OCI-LY7 (cell line): ENCODE data around the gene CTSH. TPM values are rescaled to one million over a fixed set of nuclear protein-coding genes. Genes with fewer than 3 reads are reported as not detected.

Source experiments
- BruUV-seq: library from RNA; stranded (reverse); fragments of 400-500 nt; replicated peaks from 2 replicates; lab custom pipeline; 2021; lab: Mats Ljungman, UMichigan
- CTCF ChIA-PET: fragments of 300-600 bp; sonication (Branson Sonifier 250); formaldehyde crosslinking; loops from one replicate; lab custom pipeline; 2022; ENCODE audit warnings: antibody characterized with exemption; ENCODE audit not compliant: unreplicated experiment; lab: Charles Lee
- POLR2A ChIA-PET: fragments of 300-600 bp; sonication (Branson Sonifier 250); formaldehyde crosslinking; loops from one replicate; lab custom pipeline; 2022; ENCODE audit warnings: antibody characterized with exemption; lab: Charles Lee
- DNase-seq: peaks from one replicate; pipeline ENCODE4 v3.0.0-alpha.2; 2015; ENCODE audit warnings: low spot score
- H2AFZ ChIP-seq: fragments of 200-600 bp; sonication (generic), shearing (Covaris generic); 2 replicates; pipeline ENCODE4 v1.6.1; 2014; ENCODE audit warnings: mild to moderate bottlenecking, antibody characterized with exemption, low read length, moderate library complexity
- H3K27ac ChIP-seq: fragments of 200-600 bp; sonication (generic); 2 replicates; pipeline ENCODE4 v1.5.1; 2014; ENCODE audit warnings: mixed run types, low read depth, mild to moderate bottlenecking, moderate library complexity, low read length, inconsistent platforms; ENCODE audit not compliant: poor library complexity, severe bottlenecking
- H3K36me3 ChIP-seq: fragments of 200-600 bp; sonication (generic); 2 replicates; pipeline ENCODE4 v1.6.1; 2014; ENCODE audit warnings: mild to moderate bottlenecking, antibody characterized with exemption, low read length, moderate library complexity, mixed read lengths; ENCODE audit not compliant: insufficient read depth
- H3K4me1 ChIP-seq: fragments of 200-600 bp; sonication (generic); 2 replicates; pipeline ENCODE4 v1.5.1; 2014; ENCODE audit warnings: mild to moderate bottlenecking, low read length; ENCODE audit not compliant: insufficient read depth, poor library complexity, severe bottlenecking
- H3K4me2 ChIP-seq: fragments of 200-600 bp; sonication (generic); 2 replicates; pipeline ENCODE4 v1.6.1; 2014; ENCODE audit warnings: mild to moderate bottlenecking, low read length
- H3K4me3 ChIP-seq: fragments of 200-600 bp; sonication (generic); 2 replicates; pipeline ENCODE4 v1.5.1; 2014; ENCODE audit warnings: mild to moderate bottlenecking, low read depth, low read length; ENCODE audit not compliant: poor library complexity, severe bottlenecking
- H3K79me2 ChIP-seq: fragments of 200-600 bp; sonication (generic); 2 replicates; pipeline ENCODE4 v1.6.1; 2016; ENCODE audit warnings: low read depth, mild to moderate bottlenecking, low read length, moderate library complexity, mixed read lengths; ENCODE audit not compliant: insufficient read depth
- H3K9me2 ChIP-seq: fragments of 200-600 bp; sonication (generic); 2 replicates; pipeline ENCODE4 v1.6.1; 2016; ENCODE audit warnings: mild to moderate bottlenecking, low read length, mixed read lengths; ENCODE audit not compliant: insufficient read depth
- H3K9me3 ChIP-seq: fragments of 200-600 bp; sonication (generic); 2 replicates; pipeline ENCODE4 v1.6.1; 2014; ENCODE audit warnings: mild to moderate bottlenecking, mixed run types, low read length, mixed read lengths
- H4K20me1 ChIP-seq: fragments of 200-600 bp; sonication (generic); 2 replicates; pipeline ENCODE4 v1.6.1; 2014; ENCODE audit warnings: mild to moderate bottlenecking, antibody characterized with exemption, low read length, moderate library complexity, mixed read lengths; ENCODE audit not compliant: insufficient read depth
- CTCF ChIP-seq: fragments of 200-600 bp; sonication (generic); conservative IDR thresholded peaks from 2 replicates; pipeline ENCODE4 v1.5.1; 2014; ENCODE audit warnings: mild to moderate bottlenecking, antibody characterized with exemption, low read length, moderate library complexity, mixed read lengths
- EZH2phosphoT487 ChIP-seq: fragments of 200-600 bp; sonication (generic); IDR thresholded peaks from 2 replicates; pipeline ENCODE4 v1.6.1; 2018; ENCODE audit warnings: low read depth, borderline replicate concordance, mild to moderate bottlenecking, mixed run types, antibody characterized with exemption, low read length, moderate library complexity, mixed read lengths
- intact Hi-C: fragments of 100-400 bp; cut with micrococcal nuclease; formaldehyde crosslinking; loops from one replicate; pipeline ENCODE4 v1.10.0; 2022; ENCODE audit not compliant: unreplicated experiment
- total RNA-seq, 2 experiments: library from RNA; depleted of rRNA in 1 of 2; stranded (reverse); fragments of >200 nt in 1 of 2; shearing (Covaris generic) in 1 of 2; gene quantifications; 2 replicates each; pipeline ENCODE4 v1.2.3, GENCODE V29; 2014 to 2022

The CTSH gene
- total RNA-seq, 2 experiments from 2014 or later, result 21.5 to 26.9 TPM

- Histone ChIP-seq H4K20me1 (no peaks in the 10 kb centered on the region), H3K9me3 (no peaks in the 10 kb centered on the region), H3K9me2 (no peaks in the 10 kb centered on the region), H3K79me2 (no peaks in the 10 kb centered on the region), H3K27ac (no peak overlapping the region), H2AFZ (no peak overlapping the region), H3K4me3 (no peak overlapping the region), H3K4me2 (no peak overlapping the region), H3K4me1 (peaks cover 9% of the 10 kb centered on the region), H3K36me3 (no peaks in the 10 kb centered on the region)
- no peak for DNase-seq
- no peak for TF ChIP-seq CTCF
- TF ChIP-seq EZH2phosphoT487, result no peak
- intact Hi-C loops, result no loop called here
- CTCF ChIA-PET, result no interaction called here
- POLR2A ChIA-PET, result no interaction called here
- no TSS peak for BruUV-seq
Measured at GRCh38 chr15:78933823-78934654, 10.8 kb downstream of the CTSH start.

DNA sequence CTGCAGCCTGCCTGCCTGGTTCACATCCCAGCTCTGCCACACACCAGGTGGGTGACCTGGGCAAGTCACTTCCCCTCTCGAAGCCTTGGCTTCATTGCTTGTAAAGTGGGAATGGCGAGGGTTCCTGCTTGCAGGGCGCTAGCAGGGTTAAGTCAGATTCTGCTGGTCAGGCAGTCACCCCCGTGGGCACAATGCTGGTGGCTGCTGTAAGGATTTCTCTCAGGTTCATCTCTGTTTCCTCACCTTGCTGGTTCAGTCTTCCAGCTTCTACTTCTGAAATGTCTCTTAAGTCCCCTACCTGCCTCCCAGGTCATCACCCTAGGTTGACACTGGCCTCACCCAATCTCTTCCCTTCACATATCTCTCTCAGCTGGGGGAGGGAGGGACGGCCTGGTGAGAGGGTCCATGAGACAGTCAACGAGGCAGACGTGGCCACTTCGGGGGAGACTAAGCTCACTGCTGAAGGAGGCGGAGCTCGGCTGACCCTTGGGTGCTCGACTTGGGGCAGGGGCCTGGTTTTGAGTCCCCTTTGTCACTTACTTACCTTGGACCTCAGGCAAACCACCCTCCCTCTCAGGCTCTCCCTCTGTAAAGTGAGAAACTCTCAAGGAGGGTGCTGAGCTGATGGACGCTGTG, 11.5 kb downstream of the CTSH start:
- Histone ChIP-seq H3K4me3 (no peak overlapping the region), H3K36me3 (no peaks in the 10 kb centered on the region), H4K20me1 (no peaks in the 10 kb centered on the region), H3K9me2 (no peaks in the 10 kb centered on the region), H3K9me3 (no peaks in the 10 kb centered on the region), H2AFZ (no peak overlapping the region), H3K27ac (no peak overlapping the region), H3K4me2 (no peak overlapping the region), H3K79me2 (no peaks in the 10 kb centered on the region), H3K4me1 (peaks cover 1% of the 10 kb centered on the region)
- CTCF ChIA-PET, result no interaction called here
- DNase-seq, result no peak
- TF ChIP-seq CTCF, result no peak
- TF ChIP-seq EZH2phosphoT487, result no peak
- intact Hi-C loops, result no loop called here
- POLR2A ChIA-PET, result no interaction called here
- BruUV-seq, result no TSS peak
